Measurements from ENCODE around the gene ANKIB1.

ANKIB1 gene

GRCh38 chr7:92281031-92281430 lies 35.3 kb downstream of the ANKIB1 start:
- TF ChIP-seq POLR2AphosphoS5 (IDR thresholded peaks at IDR 0.05; ENCODE audit: low read depth) (no peak), GABPA (IDR thresholded peaks at IDR 0.05; ENCODE audit: low read depth) (no peak), SPI1 (IDR thresholded peaks at IDR 0.05; ENCODE audit: borderline replicate concordance, low read depth) (no peak)
- TF ChIP-seq, protein P1, sequence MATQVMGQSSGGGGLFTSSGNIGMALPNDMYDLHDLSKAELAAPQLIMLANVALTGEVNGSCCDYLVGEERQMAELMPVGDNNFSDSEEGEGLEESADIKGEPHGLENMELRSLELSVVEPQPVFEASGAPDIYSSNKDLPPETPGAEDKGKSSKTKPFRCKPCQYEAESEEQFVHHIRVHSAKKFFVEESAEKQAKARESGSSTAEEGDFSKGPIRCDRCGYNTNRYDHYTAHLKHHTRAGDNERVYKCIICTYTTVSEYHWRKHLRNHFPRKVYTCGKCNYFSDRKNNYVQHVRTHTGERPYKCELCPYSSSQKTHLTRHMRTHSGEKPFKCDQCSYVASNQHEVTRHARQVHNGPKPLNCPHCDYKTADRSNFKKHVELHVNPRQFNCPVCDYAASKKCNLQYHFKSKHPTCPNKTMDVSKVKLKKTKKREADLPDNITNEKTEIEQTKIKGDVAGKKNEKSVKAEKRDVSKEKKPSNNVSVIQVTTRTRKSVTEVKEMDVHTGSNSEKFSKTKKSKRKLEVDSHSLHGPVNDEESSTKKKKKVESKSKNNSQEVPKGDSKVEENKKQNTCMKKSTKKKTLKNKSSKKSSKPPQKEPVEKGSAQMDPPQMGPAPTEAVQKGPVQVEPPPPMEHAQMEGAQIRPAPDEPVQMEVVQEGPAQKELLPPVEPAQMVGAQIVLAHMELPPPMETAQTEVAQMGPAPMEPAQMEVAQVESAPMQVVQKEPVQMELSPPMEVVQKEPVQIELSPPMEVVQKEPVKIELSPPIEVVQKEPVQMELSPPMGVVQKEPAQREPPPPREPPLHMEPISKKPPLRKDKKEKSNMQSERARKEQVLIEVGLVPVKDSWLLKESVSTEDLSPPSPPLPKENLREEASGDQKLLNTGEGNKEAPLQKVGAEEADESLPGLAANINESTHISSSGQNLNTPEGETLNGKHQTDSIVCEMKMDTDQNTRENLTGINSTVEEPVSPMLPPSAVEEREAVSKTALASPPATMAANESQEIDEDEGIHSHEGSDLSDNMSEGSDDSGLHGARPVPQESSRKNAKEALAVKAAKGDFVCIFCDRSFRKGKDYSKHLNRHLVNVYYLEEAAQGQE (IDR thresholded peaks at IDR 0.05; ENCODE audit: insufficient replicate concordance, low read depth), result no peak
- TF ChIP-seq, protein P2, sequence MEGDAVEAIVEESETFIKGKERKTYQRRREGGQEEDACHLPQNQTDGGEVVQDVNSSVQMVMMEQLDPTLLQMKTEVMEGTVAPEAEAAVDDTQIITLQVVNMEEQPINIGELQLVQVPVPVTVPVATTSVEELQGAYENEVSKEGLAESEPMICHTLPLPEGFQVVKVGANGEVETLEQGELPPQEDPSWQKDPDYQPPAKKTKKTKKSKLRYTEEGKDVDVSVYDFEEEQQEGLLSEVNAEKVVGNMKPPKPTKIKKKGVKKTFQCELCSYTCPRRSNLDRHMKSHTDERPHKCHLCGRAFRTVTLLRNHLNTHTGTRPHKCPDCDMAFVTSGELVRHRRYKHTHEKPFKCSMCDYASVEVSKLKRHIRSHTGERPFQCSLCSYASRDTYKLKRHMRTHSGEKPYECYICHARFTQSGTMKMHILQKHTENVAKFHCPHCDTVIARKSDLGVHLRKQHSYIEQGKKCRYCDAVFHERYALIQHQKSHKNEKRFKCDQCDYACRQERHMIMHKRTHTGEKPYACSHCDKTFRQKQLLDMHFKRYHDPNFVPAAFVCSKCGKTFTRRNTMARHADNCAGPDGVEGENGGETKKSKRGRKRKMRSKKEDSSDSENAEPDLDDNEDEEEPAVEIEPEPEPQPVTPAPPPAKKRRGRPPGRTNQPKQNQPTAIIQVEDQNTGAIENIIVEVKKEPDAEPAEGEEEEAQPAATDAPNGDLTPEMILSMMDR (IDR thresholded peaks at IDR 0.05; ENCODE audit: insufficient read depth, low read length), result no peak
- H3K27me3 ChIP-seq (ENCODE audit: insufficient read depth, poor library complexity, severe bottlenecking), result no peaks in the 10 kb centered on the region
- no peak overlapping the region for H3K27ac ChIP-seq (replicated peaks)
- no peak overlapping the region for H3K4me3 ChIP-seq (replicated peaks; ENCODE audit: insufficient read depth, low read length)
- no peak for DNase-seq (ENCODE audit: low read depth in 1 of 2, low spot score in 1 of 2)

GRCh38 chr7:92282221-92282814 lies 36.5 kb downstream of the ANKIB1 start:
- Histone ChIP-seq H3K4me3 (replicated peaks; ENCODE audit: insufficient read depth, low read length) (no peak overlapping the region), H3K27ac (replicated peaks) (no peak overlapping the region), H3K27me3 (ENCODE audit: insufficient read depth, poor library complexity, severe bottlenecking) (no peaks in the 10 kb centered on the region)
- DNase-seq (ENCODE audit: low read depth in 1 of 2, low spot score in 1 of 2), result no peak
- TF ChIP-seq POLR2AphosphoS5 (IDR thresholded peaks at IDR 0.05; ENCODE audit: low read depth) (no peak), SPI1 (IDR thresholded peaks at IDR 0.05; ENCODE audit: borderline replicate concordance, low read depth) (no peak), GABPA (IDR thresholded peaks at IDR 0.05; ENCODE audit: low read depth) (no peak)
- TF ChIP-seq, protein P2 (IDR thresholded peaks at IDR 0.05; ENCODE audit: insufficient read depth, low read length), result no peak
- TF ChIP-seq, protein P1 (IDR thresholded peaks at IDR 0.05; ENCODE audit: insufficient replicate concordance, low read depth), result no peak

- DNase-seq (ENCODE audit: low read depth in 1 of 2, low spot score in 1 of 2), result no peak
- no peak overlapping the region for H3K27ac ChIP-seq (replicated peaks)
- TF ChIP-seq SPI1 (IDR thresholded peaks at IDR 0.05; ENCODE audit: borderline replicate concordance, low read depth), result no peak
- no peaks in the 10 kb centered on the region for H3K27me3 ChIP-seq (ENCODE audit: insufficient read depth, poor library complexity, severe bottlenecking)
- H3K4me3 ChIP-seq (replicated peaks; ENCODE audit: insufficient read depth, low read length), result no peak overlapping the region
These were observed 37.2 kb downstream of the ANKIB1 start for GRCh38 chr7:92282930-92283329.

- Histone ChIP-seq H3K4me3 (replicated peaks; ENCODE audit: insufficient read depth, low read length) (no peak overlapping the region), H3K27ac (replicated peaks) (no peak overlapping the region), H3K27me3 (ENCODE audit: insufficient read depth, poor library complexity, severe bottlenecking) (no peaks in the 10 kb centered on the region)
- no peak for TF ChIP-seq POLR2AphosphoS5 (IDR thresholded peaks at IDR 0.05; ENCODE audit: low read depth)
- TF ChIP-seq, protein P2 (IDR thresholded peaks at IDR 0.05; ENCODE audit: insufficient read depth, low read length), result no peak
- TF ChIP-seq, protein P1 (IDR thresholded peaks at IDR 0.05; ENCODE audit: insufficient replicate concordance, low read depth), result no peak
- TF ChIP-seq GABPA (IDR thresholded peaks at IDR 0.05; ENCODE audit: low read depth), result no peak
- TF ChIP-seq SPI1 (IDR thresholded peaks at IDR 0.05; ENCODE audit: borderline replicate concordance, low read depth), result no peak
- no peak for DNase-seq (ENCODE audit: low read depth in 1 of 2, low spot score in 1 of 2)
These were observed 43.5 kb downstream of the ANKIB1 start for GRCh38 chr7:92289321-92289720.

Data from HL-60 (cell line).